ENCODE data around the gene SRPRB.

SRPRB gene

GRCh38 chr3:133760916-133761315 is 44.7 kb upstream of the SRPRB start:
- no peak overlapping the region for H3K4me3 ChIP-seq (ENCODE audit: low read length)
- TF ChIP-seq, protein P1, sequence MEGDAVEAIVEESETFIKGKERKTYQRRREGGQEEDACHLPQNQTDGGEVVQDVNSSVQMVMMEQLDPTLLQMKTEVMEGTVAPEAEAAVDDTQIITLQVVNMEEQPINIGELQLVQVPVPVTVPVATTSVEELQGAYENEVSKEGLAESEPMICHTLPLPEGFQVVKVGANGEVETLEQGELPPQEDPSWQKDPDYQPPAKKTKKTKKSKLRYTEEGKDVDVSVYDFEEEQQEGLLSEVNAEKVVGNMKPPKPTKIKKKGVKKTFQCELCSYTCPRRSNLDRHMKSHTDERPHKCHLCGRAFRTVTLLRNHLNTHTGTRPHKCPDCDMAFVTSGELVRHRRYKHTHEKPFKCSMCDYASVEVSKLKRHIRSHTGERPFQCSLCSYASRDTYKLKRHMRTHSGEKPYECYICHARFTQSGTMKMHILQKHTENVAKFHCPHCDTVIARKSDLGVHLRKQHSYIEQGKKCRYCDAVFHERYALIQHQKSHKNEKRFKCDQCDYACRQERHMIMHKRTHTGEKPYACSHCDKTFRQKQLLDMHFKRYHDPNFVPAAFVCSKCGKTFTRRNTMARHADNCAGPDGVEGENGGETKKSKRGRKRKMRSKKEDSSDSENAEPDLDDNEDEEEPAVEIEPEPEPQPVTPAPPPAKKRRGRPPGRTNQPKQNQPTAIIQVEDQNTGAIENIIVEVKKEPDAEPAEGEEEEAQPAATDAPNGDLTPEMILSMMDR (conservative IDR thresholded peaks at IDR 0.05; ENCODE audit: low read length) = no peak
- DNase-seq (ENCODE audit: low read depth) = no peak

DNA sequence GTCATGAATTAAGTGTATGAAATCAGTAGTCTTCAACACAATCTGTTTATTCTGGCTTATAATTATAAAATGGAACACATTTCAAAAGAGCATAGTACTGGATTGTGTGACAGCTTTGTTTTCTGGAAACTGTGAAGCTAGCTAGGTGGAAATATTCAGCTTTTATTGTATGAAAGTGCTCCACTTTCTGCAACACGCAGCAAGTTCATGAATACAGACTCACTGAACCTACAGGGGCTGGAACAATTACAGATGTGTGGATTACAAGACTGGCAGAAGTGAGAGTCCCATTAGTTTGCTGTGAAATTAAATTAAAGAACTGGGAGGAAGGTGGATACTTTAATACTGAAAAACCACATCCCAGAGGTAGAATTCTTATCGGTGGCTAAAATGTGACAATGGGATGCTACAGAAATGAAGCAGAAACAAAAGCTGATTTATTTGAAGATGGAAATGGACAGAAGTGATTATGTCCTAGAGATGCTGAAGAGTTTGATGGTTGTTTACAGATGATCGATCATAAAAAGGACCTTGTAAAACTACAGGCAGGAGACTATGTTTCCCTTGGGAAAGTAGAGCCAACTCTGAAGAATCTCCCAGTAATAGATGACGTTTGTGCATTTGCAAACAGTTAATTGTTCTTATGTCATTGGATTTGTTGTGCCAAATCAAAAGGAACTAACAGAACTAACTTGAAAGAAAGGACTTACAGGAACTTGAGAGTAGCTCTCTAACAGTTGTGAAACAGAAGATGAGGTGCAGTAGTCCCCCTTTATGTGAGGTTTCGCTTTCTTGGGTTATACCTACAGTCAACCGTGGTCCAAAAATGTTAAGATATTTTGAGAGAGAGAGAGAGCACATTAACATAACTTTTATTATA is 43.8 kb upstream of the SRPRB start:
- no peak for DNase-seq (ENCODE audit: low read depth)
- TF ChIP-seq, protein P1 (conservative IDR thresholded peaks at IDR 0.05; ENCODE audit: low read length) = no peak

GRCh38 chr3:133762539-133762938 is 43.1 kb upstream of the SRPRB start:
- TF ChIP-seq, protein P1 (conservative IDR thresholded peaks at IDR 0.05; ENCODE audit: low read length) = no peak
- DNase-seq (ENCODE audit: low read depth) = no peak
- H3K4me3 ChIP-seq (ENCODE audit: low read length) = no peak overlapping the region

More for the DNA sequence above, 43.8 kb upstream of the SRPRB start:
- no peak overlapping the region for H3K4me3 ChIP-seq (ENCODE audit: low read length)

GRCh38 chr3:133763797-133764683 is 41.6 kb upstream of the SRPRB start:
- no peak for DNase-seq (ENCODE audit: low read depth)
- TF ChIP-seq, protein P1 (conservative IDR thresholded peaks at IDR 0.05; ENCODE audit: low read length) = no peak

DNA sequence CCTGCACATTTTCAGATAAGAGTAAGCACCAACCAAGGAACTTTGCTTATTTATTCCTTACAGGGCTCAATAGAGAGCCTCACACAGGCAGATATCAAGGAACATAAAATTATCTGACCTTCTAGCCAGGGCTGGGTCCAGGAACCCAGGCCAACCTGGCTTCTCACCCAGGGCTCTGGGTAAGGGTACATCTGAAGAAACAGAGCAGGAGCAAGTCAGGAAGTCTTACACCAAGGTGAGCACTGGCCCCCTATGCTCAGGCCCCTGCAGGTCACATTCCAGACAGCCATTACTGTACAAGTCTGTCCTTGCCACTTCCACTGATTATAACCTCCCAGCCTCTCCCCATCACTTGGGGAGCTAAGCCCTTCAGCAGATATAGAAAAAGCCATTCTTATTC is 40.4 kb upstream of the SRPRB start:
- no peak overlapping the region for H3K4me3 ChIP-seq (ENCODE audit: low read length)
- no peak for DNase-seq (ENCODE audit: low read depth)
- TF ChIP-seq, protein P1 (conservative IDR thresholded peaks at IDR 0.05; ENCODE audit: low read length) = no peak

More at GRCh38 chr3:133763797-133764683, 41.6 kb upstream of the SRPRB start:
- no peak overlapping the region for H3K4me3 ChIP-seq (ENCODE audit: low read length)

DNA sequence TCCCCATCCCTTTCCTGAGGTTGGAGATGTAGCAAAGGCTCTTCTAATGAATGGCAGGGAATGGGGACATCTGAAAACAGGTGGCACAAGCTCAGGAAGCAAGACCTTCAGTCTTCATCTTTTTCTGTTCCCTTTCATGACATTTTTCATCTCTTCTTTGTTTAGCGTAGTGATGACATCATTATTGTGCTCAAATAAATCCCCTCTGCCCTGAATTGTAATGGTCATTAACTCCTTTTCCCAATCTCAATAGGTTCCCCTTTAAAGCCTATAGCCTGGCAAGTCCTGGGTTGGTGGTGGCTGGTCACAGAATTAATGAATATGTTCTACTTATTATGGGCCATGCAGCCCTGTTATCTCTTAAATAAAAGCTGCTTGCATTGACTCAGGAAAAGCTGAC is 38.0 kb upstream of the SRPRB start:
- H3K4me3 ChIP-seq (ENCODE audit: low read length) = no peak overlapping the region
- TF ChIP-seq, protein P1 (conservative IDR thresholded peaks at IDR 0.05; ENCODE audit: low read length) = no peak
- DNase-seq (ENCODE audit: low read depth) = no peak
